ENCODE measurements around the gene KREMEN1.
A peak's percentile ranks its signal among the peaks of the same experiment; 100 is the strongest.

The KREMEN1 gene

GRCh38 chr22:29069463-29069862 lies 3.4 kb upstream of the KREMEN1 start:
- no peak for DNase-seq (ENCODE audit: low read depth, low spot score)
- no peak overlapping the region for H3K4me3 ChIP-seq (ENCODE audit: low read depth, low read length)
- TF ChIP-seq CTCF (IDR thresholded peaks at IDR 0.05; ENCODE audit: low read depth, low read length), result no peak
- in situ Hi-C loops (cut with HindIII; ENCODE audit: low sequenced_read_pairs), result no loop called here

- no peak for DNase-seq (ENCODE audit: low read depth, low spot score)
- no peak overlapping the region for H3K4me3 ChIP-seq (ENCODE audit: low read depth, low read length)
- no peak for TF ChIP-seq CTCF (IDR thresholded peaks at IDR 0.05; ENCODE audit: low read depth, low read length)
- in situ Hi-C loops (cut with HindIII; ENCODE audit: low sequenced_read_pairs), result no loop called here
These were observed 2.3 kb upstream of the KREMEN1 start for GRCh38 chr22:29070490-29070889.

- peak overlapping the region; percentile 20 for H3K4me3 ChIP-seq (ENCODE audit: low read depth, low read length)
- peak; percentile 14 for DNase-seq (ENCODE audit: low read depth, low spot score)
- TF ChIP-seq CTCF (IDR thresholded peaks at IDR 0.05; ENCODE audit: low read depth, low read length), result no peak
- in situ Hi-C loops (cut with HindIII; ENCODE audit: low sequenced_read_pairs), result no loop called here
These were observed 1.4 kb upstream of the KREMEN1 start for GRCh38 chr22:29071261-29072045.

GRCh38 chr22:29072193-29072978 lies 449 bp upstream of the KREMEN1 start:
- H3K4me3 ChIP-seq (ENCODE audit: low read depth, low read length), result peak overlapping the region; percentile 36
- no peak for TF ChIP-seq CTCF (IDR thresholded peaks at IDR 0.05; ENCODE audit: low read depth, low read length)

GRCh38 chr22:29073618-29074275 lies 912 bp downstream of the KREMEN1 start:
- peak overlapping the region; percentile 50 for H3K4me3 ChIP-seq (ENCODE audit: low read depth, low read length)
- no peak for TF ChIP-seq CTCF (IDR thresholded peaks at IDR 0.05; ENCODE audit: low read depth, low read length)
- in situ Hi-C loops (cut with HindIII; ENCODE audit: low sequenced_read_pairs), result no loop called here
- no peak for DNase-seq (ENCODE audit: low read depth, low spot score)

More at GRCh38 chr22:29072193-29072978, 449 bp upstream of the KREMEN1 start:
- peak; percentile 32 for DNase-seq (ENCODE audit: low read depth, low spot score)
- in situ Hi-C loops (cut with HindIII; ENCODE audit: low sequenced_read_pairs), result no loop called here

- in situ Hi-C loops (cut with HindIII; ENCODE audit: low sequenced_read_pairs), result no loop called here
- no peak for DNase-seq (ENCODE audit: low read depth, low spot score)
- no peak for TF ChIP-seq CTCF (IDR thresholded peaks at IDR 0.05; ENCODE audit: low read depth, low read length)
- no peak overlapping the region for H3K4me3 ChIP-seq (ENCODE audit: low read depth, low read length)
These were observed 1.5 kb downstream of the KREMEN1 start for GRCh38 chr22:29074276-29074772.

Data from astrocyte of the spinal cord (primary cell).